PC-9 (cell line): ENCODE measurements around the gene TDP1. TPM values are rescaled to one million over a fixed set of nuclear protein-coding genes. Genes with fewer than 3 reads are reported as not detected.
A peak's percentile ranks its signal among the peaks of the same experiment; 100 is the strongest.

ENCODE experiments used
- BruUV-seq: library from RNA; stranded (reverse); fragments of 400-500 nt; replicated peaks from 2 replicates; lab custom pipeline; 2021; lab: Mats Ljungman, UMichigan
- CTCF ChIA-PET: fragments of 300-600 bp; sonication (Branson Sonifier 250); formaldehyde crosslinking; loops from one replicate; lab custom pipeline; 2022; ENCODE audit warnings: antibody characterized with exemption; lab: Charles Lee
- POLR2A ChIA-PET: fragments of 300-600 bp; sonication (Branson Sonifier 250); formaldehyde crosslinking; loops from one replicate; lab custom pipeline; 2022; ENCODE audit warnings: antibody characterized with exemption; ENCODE audit not compliant: unreplicated experiment; lab: Charles Lee
- DNase-seq, 2 experiments: peaks; one replicate each; pipeline versions ENCODE4 v3.0.0 to v3.0.0-alpha.2; 2015 to 2022; ENCODE audit warnings: mixed read lengths in 1 of 2
- H2AFZ ChIP-seq: fragments of 200-600 bp; sonication (generic); 2 replicates; pipeline ENCODE4 v1.8.1; 2017; ENCODE audit warnings: antibody characterized with exemption
- H3F3A ChIP-seq: fragments of 200-600 bp; sonication (generic); 2 replicates; pipeline ENCODE4 v1.8.1; 2017; ENCODE audit warnings: antibody characterized with exemption, mild to moderate bottlenecking, low read depth; ENCODE audit not compliant: insufficient read depth
- H3K27ac ChIP-seq: fragments of 200-600 bp; sonication (generic); 2 replicates; pipeline ENCODE4 v1.6.1; 2016; ENCODE audit warnings: mixed run types
- H3K27me3 ChIP-seq: fragments of 200-600 bp; sonication (generic); 2 replicates; pipeline ENCODE4 v1.6.1; 2016; ENCODE audit warnings: low read depth, mixed run types; ENCODE audit not compliant: insufficient read depth
- H3K36me3 ChIP-seq: fragments of 200-600 bp; sonication (generic); 2 replicates; pipeline ENCODE4 v1.6.1; 2016; ENCODE audit warnings: low read depth, mixed run types
- H3K4me1 ChIP-seq: fragments of 200-600 bp; sonication (generic); replicated peaks from 2 replicates; pipeline ENCODE4 v1.6.1; 2016; ENCODE audit warnings: mixed run types; ENCODE audit not compliant: insufficient read depth
- H3K4me2 ChIP-seq: fragments of 200-600 bp; sonication (generic); 2 replicates; pipeline ENCODE4 v1.6.1; 2017; ENCODE audit warnings: mixed run types
- H3K4me3 ChIP-seq: fragments of 200-600 bp; sonication (generic); 2 replicates; pipeline ENCODE4 v1.6.1; 2016; ENCODE audit warnings: mixed run types
- H3K79me2 ChIP-seq: fragments of 200-600 bp; sonication (generic); 2 replicates; pipeline ENCODE4 v1.6.1; 2017; ENCODE audit warnings: low read depth, mixed run types
- H3K9me2 ChIP-seq: fragments of 200-600 bp; sonication (generic); 2 replicates; pipeline ENCODE4 v1.8.1; 2017; ENCODE audit warnings: mild to moderate bottlenecking; ENCODE audit not compliant: insufficient read depth
- H3K9me3 ChIP-seq: fragments of 200-600 bp; sonication (generic); 2 replicates; pipeline ENCODE4 v1.8.1; 2016; ENCODE audit warnings: low read depth; ENCODE audit not compliant: insufficient read depth
- H4K20me1 ChIP-seq: fragments of 200-600 bp; sonication (generic); 2 replicates; pipeline ENCODE4 v1.8.1; 2017; ENCODE audit not compliant: insufficient read depth
- CTCF ChIP-seq: fragments of 200-600 bp; sonication (generic); conservative IDR thresholded peaks from 2 replicates; pipeline ENCODE4 v1.6.1; 2017; ENCODE audit warnings: mixed run types, antibody characterized with exemption, mild to moderate bottlenecking, moderate library complexity
- EZH2 ChIP-seq: fragments of 200-600 bp; sonication (generic); IDR thresholded peaks from 2 replicates; pipeline ENCODE4 v1.8.0; 2017; ENCODE audit warnings: antibody characterized with exemption, low read depth
- intact Hi-C: fragments of 100-400 bp; cut with micrococcal nuclease; formaldehyde crosslinking; loops from one replicate; pipeline ENCODE4 v1.10.0; 2022; ENCODE audit not compliant: unreplicated experiment
- total RNA-seq: library from RNA; stranded (reverse); gene quantifications from 2 replicates; pipeline ENCODE4 v1.2.3, GENCODE V29; 2021

TDP1 gene
- total RNA-seq, 1 experiment from 2014 or later: 12.8 TPM

- H2AFZ ChIP-seq: no peak overlapping the region
- ChIA-PET POLR2A (no interaction called here), CTCF (no interaction called here)
- TF ChIP-seq CTCF: no peak
- TF ChIP-seq EZH2: no peak
- no peaks in the 10 kb centered on the region for H3K9me3 ChIP-seq
- no peaks in the 10 kb centered on the region for H3K36me3 ChIP-seq
- peaks cover 19% of the 10 kb centered on the region; the same call in 1 of the 2 replicates for H3K4me1 ChIP-seq
- peaks cover 9% of the 10 kb centered on the region; the same call in 1 of the 2 replicates for H3F3A ChIP-seq
- H3K27ac ChIP-seq: no peak overlapping the region
- no peak overlapping the region for H3K4me2 ChIP-seq
- no peaks in the 10 kb centered on the region for H4K20me1 ChIP-seq
- no peak for DNase-seq
- no peaks in the 10 kb centered on the region for H3K27me3 ChIP-seq
- H3K9me2 ChIP-seq: no peaks in the 10 kb centered on the region
- intact Hi-C loops: loop anchor here (10.0 kb wide), 1 partner anchor 802 kb away; no protein-coding TSS in a partner anchor
- no peak overlapping the region for H3K4me3 ChIP-seq
- H3K79me2 ChIP-seq: peaks cover 11% of the 10 kb centered on the region
- BruUV-seq: no TSS peak
Measured at GRCh38 chr14:89952576-89952975, 3.2 kb upstream of the TDP1 start.

GRCh38 chr14:89953602-89954001, 2.1 kb upstream of the TDP1 start:
- H3K79me2 ChIP-seq: peaks cover 21% of the 10 kb centered on the region
- TF ChIP-seq CTCF (no peak), EZH2 (no peak)
- no peaks in the 10 kb centered on the region for H4K20me1 ChIP-seq
- H3K9me2 ChIP-seq: no peaks in the 10 kb centered on the region
- DNase-seq: no peak
- peaks cover 20% of the 10 kb centered on the region; the same call in 1 of the 2 replicates for H3K4me1 ChIP-seq
- H3K36me3 ChIP-seq: no peaks in the 10 kb centered on the region
- CTCF ChIA-PET: no interaction called here
- H3K4me2 ChIP-seq: peak overlapping the region; percentile 81
- H3K27me3 ChIP-seq: no peaks in the 10 kb centered on the region
- peak overlapping the region; percentile 94 for H2AFZ ChIP-seq
- H3K27ac ChIP-seq: no peak overlapping the region
- peak overlapping the region; percentile 66 for H3K4me3 ChIP-seq
- no TSS peak for BruUV-seq
- intact Hi-C loops: loop anchor here (10.0 kb wide), 1 partner anchor 801 kb away; no protein-coding TSS in a partner anchor
- H3K9me3 ChIP-seq: no peaks in the 10 kb centered on the region
- POLR2A ChIA-PET: no interaction called here
- H3F3A ChIP-seq: peaks cover 9% of the 10 kb centered on the region; the same call in 1 of the 2 replicates

- H3K9me3 ChIP-seq: no peaks in the 10 kb centered on the region
- H3K4me1 ChIP-seq: peaks cover 20% of the 10 kb centered on the region; the same call in 1 of the 2 replicates
- H3K4me2 ChIP-seq: peak within 1 kb of the TSS; percentile 81
- peak; percentile 83 to 93 for DNase-seq
- H3K36me3 ChIP-seq: no peaks in the 10 kb centered on the region
- no peaks in the 10 kb centered on the region for H4K20me1 ChIP-seq
- H3K4me3 ChIP-seq: peak within 1 kb of the TSS; percentile 66
- H2AFZ ChIP-seq: peak within 1 kb of the TSS; percentile 94
- peaks cover 9% of the 10 kb centered on the region; the same call in 1 of the 2 replicates for H3F3A ChIP-seq
- H3K9me2 ChIP-seq: no peaks in the 10 kb centered on the region
- H3K27me3 ChIP-seq: no peaks in the 10 kb centered on the region
- TSS peak; percentile 59 for BruUV-seq
- peak within 1 kb of the TSS; percentile 44 for H3K27ac ChIP-seq
- ChIA-PET POLR2A (no interaction called here), CTCF (interaction anchor here (1.0 kb wide), 1 partner anchor 281 kb away, joined by 4 read pairs; no protein-coding TSS in a partner anchor)
- peaks cover 21% of the 10 kb centered on the region for H3K79me2 ChIP-seq
- TF ChIP-seq EZH2 (no peak), CTCF (peak; percentile 38; the same call in 1 of the 2 replicates)
- intact Hi-C loops: loop anchor here (10.0 kb wide), 1 partner anchor 800 kb away; no protein-coding TSS in a partner anchor
Measured at GRCh38 chr14:89954070-89955021, 1.4 kb upstream of the TDP1 start, which contains the start of gene EFCAB11. Gene EFCAB11 (minus strand): TSS chr14:89954730. CDS start chr14:89954660, 70 bp downstream.
